Calu3 (cell line): Measurements from ENCODE around the gene ADSL. TPM values are rescaled to one million over a fixed set of nuclear protein-coding genes. Genes with fewer than 3 reads are reported as not detected.

ENCODE experiments used
- BruUV-seq: library from RNA; stranded (reverse); fragments of 400-500 nt; replicated peaks from 2 replicates; lab custom pipeline; 2021; lab: Mats Ljungman, UMichigan
- CTCF ChIA-PET: fragments of 300-600 bp; sonication (Branson Sonifier 250); formaldehyde crosslinking; loops from one replicate; lab custom pipeline; 2022; ENCODE audit warnings: antibody characterized with exemption; lab: Charles Lee
- DNase-seq: peaks from one replicate; pipeline ENCODE4 v3.0.0; 2022
- H3K27ac Mint-ChIP-seq: one replicate; pipeline ENCODE4 v1.8.0; 2022; ENCODE audit warnings: mixed read lengths; ENCODE audit not compliant: unreplicated experiment
- H3K27me3 Mint-ChIP-seq: one replicate; pipeline ENCODE4 v1.8.0; 2022; ENCODE audit warnings: mixed read lengths; ENCODE audit not compliant: unreplicated experiment
- H3K36me3 Mint-ChIP-seq: one replicate; pipeline ENCODE4 v1.8.0; 2022; ENCODE audit warnings: mild to moderate bottlenecking, moderate library complexity, mixed read lengths; ENCODE audit not compliant: insufficient read depth, unreplicated experiment
- H3K4me1 Mint-ChIP-seq: one replicate; pipeline ENCODE4 v1.8.0; 2022; ENCODE audit warnings: mild to moderate bottlenecking, low read depth, mixed read lengths; ENCODE audit not compliant: unreplicated experiment
- H3K4me3 Mint-ChIP-seq: one replicate; pipeline ENCODE4 v1.8.0; 2022; ENCODE audit warnings: mild to moderate bottlenecking, low read depth, moderate library complexity, mixed read lengths; ENCODE audit not compliant: unreplicated experiment
- H3K9me3 Mint-ChIP-seq: one replicate; pipeline ENCODE4 v1.8.0; 2022; ENCODE audit warnings: low read depth, mixed read lengths; ENCODE audit not compliant: unreplicated experiment
- intact Hi-C: fragments of 100-400 bp; cut with micrococcal nuclease; formaldehyde crosslinking; loops from one replicate; pipeline ENCODE4 v1.10.0; 2022; ENCODE audit not compliant: unreplicated experiment
- total RNA-seq: library from RNA; stranded (reverse); gene quantifications from 2 replicates; pipeline ENCODE4 v1.2.3, GENCODE V29; 2022
- TF ChIP-seq, protein P1 (sequence below): fragments of 200-600 bp; IDR thresholded peaks from one replicate; pipeline ENCODE4 v1.8.0; 2022; ENCODE audit warnings: antibody characterized with exemption; ENCODE audit not compliant: unreplicated experiment

ADSL gene
- total RNA-seq, 1 experiment from 2014 or later, result 96.3 TPM

DNA sequence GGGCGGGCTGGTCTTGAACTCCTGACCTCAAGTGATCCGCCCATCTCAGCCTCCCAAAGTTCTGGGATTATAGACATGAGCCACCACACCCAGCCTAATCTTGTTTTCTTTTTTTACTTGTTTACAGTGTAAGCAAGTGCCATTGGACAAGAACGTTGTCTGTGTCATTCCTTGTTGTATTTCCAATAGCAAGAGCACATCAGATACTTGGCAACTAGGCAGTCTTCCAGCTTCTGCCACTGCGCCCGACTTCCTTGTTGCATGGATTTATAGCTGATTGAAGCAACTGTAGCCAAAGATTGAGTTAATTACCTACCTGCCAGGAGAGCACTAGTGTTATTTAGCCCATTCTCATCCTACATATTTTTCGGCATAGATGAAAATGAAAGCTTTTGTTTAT, 21.0 kb downstream of the ADSL start:
- peaks cover under 1% of the 10 kb centered on the region for H3K4me1 Mint-ChIP-seq
- no peaks in the 10 kb centered on the region for H3K27me3 Mint-ChIP-seq
- intact Hi-C loops, result no loop called here
- CTCF ChIA-PET, result interaction anchor here (0.6 to 1.0 kb wide), 2 partner anchors 10 to 67 kb away, joined by 3 read pairs; no protein-coding TSS in a partner anchor
- TF ChIP-seq, protein P1, sequence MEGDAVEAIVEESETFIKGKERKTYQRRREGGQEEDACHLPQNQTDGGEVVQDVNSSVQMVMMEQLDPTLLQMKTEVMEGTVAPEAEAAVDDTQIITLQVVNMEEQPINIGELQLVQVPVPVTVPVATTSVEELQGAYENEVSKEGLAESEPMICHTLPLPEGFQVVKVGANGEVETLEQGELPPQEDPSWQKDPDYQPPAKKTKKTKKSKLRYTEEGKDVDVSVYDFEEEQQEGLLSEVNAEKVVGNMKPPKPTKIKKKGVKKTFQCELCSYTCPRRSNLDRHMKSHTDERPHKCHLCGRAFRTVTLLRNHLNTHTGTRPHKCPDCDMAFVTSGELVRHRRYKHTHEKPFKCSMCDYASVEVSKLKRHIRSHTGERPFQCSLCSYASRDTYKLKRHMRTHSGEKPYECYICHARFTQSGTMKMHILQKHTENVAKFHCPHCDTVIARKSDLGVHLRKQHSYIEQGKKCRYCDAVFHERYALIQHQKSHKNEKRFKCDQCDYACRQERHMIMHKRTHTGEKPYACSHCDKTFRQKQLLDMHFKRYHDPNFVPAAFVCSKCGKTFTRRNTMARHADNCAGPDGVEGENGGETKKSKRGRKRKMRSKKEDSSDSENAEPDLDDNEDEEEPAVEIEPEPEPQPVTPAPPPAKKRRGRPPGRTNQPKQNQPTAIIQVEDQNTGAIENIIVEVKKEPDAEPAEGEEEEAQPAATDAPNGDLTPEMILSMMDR, result no peak
- BruUV-seq, result no TSS peak
- no peak for DNase-seq
- H3K27ac Mint-ChIP-seq, result no peak overlapping the region
- H3K9me3 Mint-ChIP-seq, result no peaks in the 10 kb centered on the region
- H3K4me3 Mint-ChIP-seq, result no peak overlapping the region
- H3K36me3 Mint-ChIP-seq, result peaks cover 62% of the 10 kb centered on the region

DNA sequence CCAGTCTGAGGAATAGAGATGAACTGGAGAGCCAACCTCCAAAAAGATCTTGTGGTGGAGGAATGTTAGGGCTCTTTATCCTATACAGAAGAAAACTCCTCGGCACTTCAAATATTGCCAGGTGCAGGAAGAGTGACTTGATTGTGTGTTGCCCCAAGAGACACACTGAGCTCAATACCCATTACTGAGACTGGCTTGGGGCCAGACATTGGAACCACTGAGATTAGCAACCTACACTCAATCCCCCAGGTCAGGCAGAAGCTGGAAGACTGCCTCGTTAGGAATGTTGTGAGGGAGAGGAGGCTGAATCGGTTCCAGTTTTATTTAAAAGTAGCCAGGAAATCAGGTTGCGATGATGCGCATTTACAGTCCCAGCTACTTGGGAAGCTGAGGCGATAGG, 21.7 kb downstream of the ADSL start:
- Mint-ChIP-seq H3K27ac (no peak overlapping the region), H3K9me3 (no peaks in the 10 kb centered on the region), H3K4me1 (peaks cover 8% of the 10 kb centered on the region), H3K36me3 (peaks cover 63% of the 10 kb centered on the region), H3K4me3 (no peak overlapping the region), H3K27me3 (no peaks in the 10 kb centered on the region)
- CTCF ChIA-PET, result interaction anchor here (1.0 kb wide), 1 partner anchor 9 kb away, joined by 3 read pairs; no protein-coding TSS in a partner anchor
- intact Hi-C loops, result no loop called here
- TF ChIP-seq, protein P1, result no peak
- no TSS peak for BruUV-seq
- DNase-seq, result no peak

DNA sequence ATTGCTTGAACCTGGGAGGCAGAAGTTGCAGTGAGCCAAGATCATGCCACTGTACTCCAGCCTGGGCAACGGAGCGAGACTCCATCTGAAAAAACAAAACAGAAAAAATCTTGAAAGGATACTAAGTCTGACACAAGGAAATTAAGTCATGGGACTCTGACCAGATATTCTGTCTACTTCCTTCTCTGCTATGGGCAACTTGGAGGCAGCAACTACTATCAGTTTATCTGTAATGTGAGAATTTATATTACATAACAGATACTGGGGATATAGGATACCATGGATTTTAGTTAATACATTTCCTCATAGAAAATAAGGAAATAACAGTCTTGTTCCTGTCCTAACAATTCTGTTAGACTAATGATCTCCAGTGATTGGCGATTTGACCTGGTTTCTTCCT, 22.5 kb downstream of the ADSL start:
- no peak for DNase-seq
- H3K4me1 Mint-ChIP-seq, result peaks cover 14% of the 10 kb centered on the region
- TF ChIP-seq, protein P1, result no peak
- peaks cover 55% of the 10 kb centered on the region for H3K36me3 Mint-ChIP-seq
- no TSS peak for BruUV-seq
- H3K27ac Mint-ChIP-seq, result no peak overlapping the region
- CTCF ChIA-PET, result no interaction called here
- H3K9me3 Mint-ChIP-seq, result no peaks in the 10 kb centered on the region
- intact Hi-C loops, result no loop called here
- H3K27me3 Mint-ChIP-seq, result no peaks in the 10 kb centered on the region
- no peak overlapping the region for H3K4me3 Mint-ChIP-seq

DNA sequence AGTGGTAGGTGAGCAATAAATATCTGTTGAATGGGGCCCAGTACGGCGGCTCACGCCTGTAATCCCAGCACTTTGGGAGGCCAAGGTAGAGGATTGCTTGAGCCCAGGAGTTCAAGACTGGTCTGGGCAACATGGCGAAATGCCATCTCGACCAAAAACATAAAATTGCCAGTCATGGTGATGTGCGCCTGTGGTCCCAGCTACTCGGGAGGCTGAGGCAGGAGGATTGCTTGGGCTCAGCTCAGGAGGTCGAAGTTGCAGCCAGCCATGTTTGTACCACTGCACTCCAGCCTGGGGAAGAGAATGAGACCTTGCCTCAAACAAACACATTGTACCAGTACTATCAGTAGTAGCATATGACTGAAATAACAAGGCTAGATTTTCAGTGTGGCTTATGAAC, 28.3 kb downstream of the ADSL start:
- intact Hi-C loops, result no loop called here
- no peak for DNase-seq
- H3K4me3 Mint-ChIP-seq, result no peak overlapping the region
- BruUV-seq, result no TSS peak
- no peak overlapping the region for H3K27ac Mint-ChIP-seq
- H3K9me3 Mint-ChIP-seq, result no peaks in the 10 kb centered on the region
- peaks cover 29% of the 10 kb centered on the region for H3K36me3 Mint-ChIP-seq
- H3K27me3 Mint-ChIP-seq, result no peaks in the 10 kb centered on the region
- TF ChIP-seq, protein P1, result no peak
- peaks cover 18% of the 10 kb centered on the region for H3K4me1 Mint-ChIP-seq
- CTCF ChIA-PET, result interaction anchor here (0.5 to 0.8 kb wide), 2 partner anchors 23 to 24 kb away, joined by 3 to 6 read pairs; no protein-coding TSS in a partner anchor
